CD4-positive, CD25-positive, alpha-beta regulatory T cell (primary cell): Measurements from ENCODE around the gene CORO1C. TPM values are rescaled to one million over a fixed set of nuclear protein-coding genes. Genes with fewer than 3 reads are reported as not detected.

Experiments used
- ATAC-seq, 2 donors: fragments of 150-1000 bp; cut with Tn5 transposase; one replicate each; pipeline ENCODE4 v1.10.0; 2021; ENCODE audit warnings: low read depth in 2 of 2, moderate number of reproducible peaks in 2 of 2, moderate library complexity in 1 of 2
- DNase-seq, 3 donors: peaks; one replicate each; pipeline versions ENCODE4 v3.0.0 to v3.0.0-alpha.2; 2012 to 2022; ENCODE audit warnings: mixed read lengths in 1 of 3
- H3K27ac ChIP-seq: one replicate; pipeline ENCODE4 v1.7.0; 2013; ENCODE audit warnings: mild to moderate bottlenecking, low read length; ENCODE audit not compliant: insufficient read depth, poor library complexity, severe bottlenecking
- H3K27me3 ChIP-seq: one replicate; pipeline ENCODE4 v1.7.0; 2013; ENCODE audit warnings: low read length; ENCODE audit not compliant: control insufficient read depth, insufficient read depth
- H3K36me3 ChIP-seq: one replicate; pipeline ENCODE4 v1.7.0; 2013; ENCODE audit warnings: mild to moderate bottlenecking, low read length, moderate library complexity; ENCODE audit not compliant: control insufficient read depth, insufficient read depth
- H3K4me1 ChIP-seq: 2 replicates; pipeline ENCODE4 v1.7.0; 2013; ENCODE audit warnings: mild to moderate bottlenecking, low read length; ENCODE audit not compliant: insufficient read depth, control insufficient read depth, poor library complexity, severe bottlenecking
- H3K4me3 ChIP-seq: one replicate; pipeline ENCODE4 v1.7.0; 2013; ENCODE audit warnings: low read depth, mild to moderate bottlenecking, low read length, moderate library complexity
- H3K9me3 ChIP-seq, 2 experiments: 1 replicate in 1 of 2; 2 replicates in 1 of 2; pipeline ENCODE4 v1.7.0; 2013; ENCODE audit warnings: low read length in 2 of 2, mild to moderate bottlenecking in 1 of 2, moderate library complexity in 1 of 2; ENCODE audit not compliant: control insufficient read depth in 2 of 2
- H3K27ac Mint-ChIP-seq, 3 donors: one replicate each; pipeline ENCODE4 v1.8.0; 2020 to 2022; ENCODE audit warnings: mild to moderate bottlenecking in 3 of 3, mixed read lengths in 3 of 3, moderate library complexity in 2 of 3
- H3K27me3 Mint-ChIP-seq: one replicate; pipeline ENCODE4 v1.8.0; 2022; ENCODE audit warnings: mild to moderate bottlenecking, mixed read lengths
- H3K36me3 Mint-ChIP-seq: one replicate; pipeline ENCODE4 v1.8.0; 2020; ENCODE audit warnings: mixed read lengths
- H3K4me1 Mint-ChIP-seq, 4 donors: one replicate each; pipeline ENCODE4 v1.8.0; 2020 to 2022; ENCODE audit warnings: mixed read lengths in 4 of 4, mild to moderate bottlenecking in 1 of 4
- H3K4me3 Mint-ChIP-seq, 4 donors: one replicate each; pipeline ENCODE4 v1.8.0; 2020 to 2022; ENCODE audit warnings: mild to moderate bottlenecking in 4 of 4, mixed read lengths in 4 of 4, moderate library complexity in 3 of 4
- H3K9me3 Mint-ChIP-seq, 7 donors: one replicate each; pipeline ENCODE4 v1.8.0; 2020 to 2022; ENCODE audit warnings: mixed read lengths in 7 of 7, mild to moderate bottlenecking in 3 of 7, moderate library complexity in 2 of 7
- polyA plus RNA-seq, 4 donors: library from polyadenylated mRNA; unstranded; fragments of 300-500 nt; fragmentation: Illumina TruSeq; gene quantifications; one replicate each; pipeline ENCODE4 v1.2.3, GENCODE V29; 2021
- total RNA-seq: library from RNA; stranded (reverse); gene quantifications from one replicate; pipeline ENCODE4 v1.2.3, GENCODE V29; 2022

Gene CORO1C
- total and polyA plus RNA-seq, 5 donors from 2014 or later, result 9.4 to 22.8 (median 21.2) TPM

- no peaks in the 10 kb centered on the region for H3K36me3 ChIP-seq
- no peak overlapping the region for H3K27ac Mint-ChIP-seq
Measured at GRCh38 chr12:108697905-108698304, 33.4 kb downstream of the CORO1C start.

DNA sequence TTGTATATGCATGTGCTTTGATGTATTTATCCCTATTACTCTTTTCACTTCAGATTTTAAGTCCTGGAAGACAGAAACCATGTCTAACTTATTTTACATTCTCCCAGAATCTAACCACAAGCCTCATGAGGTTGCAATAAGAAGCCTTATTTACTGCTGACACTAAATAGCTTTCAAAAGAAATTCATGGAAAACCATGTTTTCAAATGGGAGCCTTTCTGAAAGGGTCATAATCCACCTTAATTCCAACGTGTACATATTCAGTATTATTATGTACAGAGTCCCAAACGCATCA, 34.4 kb downstream of the CORO1C start:
- Histone ChIP-seq H3K27ac (no peak overlapping the region), H3K4me1 (peaks cover 4% of the 10 kb centered on the region), H3K4me3 (no peak overlapping the region), H3K27me3 (no peaks in the 10 kb centered on the region), H3K36me3 (no peaks in the 10 kb centered on the region), H3K9me3 (no peaks in the 10 kb centered on the region)
- Mint-ChIP-seq H3K4me3 (no peak overlapping the region), H3K4me1 (peaks cover 6 to 18% (median 13%) of the 10 kb centered on the region in 4 donors), H3K9me3 (no peaks in the 10 kb centered on the region), H3K27me3 (no peaks in the 10 kb centered on the region), H3K36me3 (peaks cover 13% of the 10 kb centered on the region), H3K27ac (peak overlapping the region in 1 of 3 donors; percentile 11)
- DNase-seq, result no peak
- no peak for ATAC-seq

More at GRCh38 chr12:108697905-108698304, 33.4 kb downstream of the CORO1C start:
- Histone ChIP-seq H3K9me3 (no peaks in the 10 kb centered on the region), H3K4me1 (no peaks in the 10 kb centered on the region), H3K4me3 (no peak overlapping the region), H3K27ac (no peak overlapping the region), H3K27me3 (no peaks in the 10 kb centered on the region)
- H3K36me3 Mint-ChIP-seq, result peaks cover 15% of the 10 kb centered on the region
- peaks cover 6 to 11% (median 8%) of the 10 kb centered on the region in 4 donors for H3K4me1 Mint-ChIP-seq
- no peaks in the 10 kb centered on the region for H3K9me3 Mint-ChIP-seq
- ATAC-seq (no peak), DNase-seq (no peak)
- no peak overlapping the region for H3K4me3 Mint-ChIP-seq
- H3K27me3 Mint-ChIP-seq, result no peaks in the 10 kb centered on the region

- Histone ChIP-seq H3K36me3 (no peaks in the 10 kb centered on the region), H3K4me3 (no peak overlapping the region), H3K27me3 (no peaks in the 10 kb centered on the region), H3K4me1 (peaks cover 10% of the 10 kb centered on the region), H3K9me3 (no peaks in the 10 kb centered on the region), H3K27ac (no peak overlapping the region)
- Mint-ChIP-seq H3K27ac (peak overlapping the region in 1 of 3 donors; percentile 11), H3K4me3 (no peak overlapping the region), H3K4me1 (peaks cover 6 to 24% (median 18%) of the 10 kb centered on the region in 4 donors), H3K9me3 (no peaks in the 10 kb centered on the region), H3K27me3 (no peaks in the 10 kb centered on the region), H3K36me3 (peaks cover 13% of the 10 kb centered on the region)
- DNase-seq, result no peak
- peak in 1 of 2 donors; percentile 4 for ATAC-seq
Measured at GRCh38 chr12:108696111-108696995, 35.0 kb downstream of the CORO1C start.

- peaks cover 16 to 39% (median 33%) of the 10 kb centered on the region in 4 donors for H3K4me1 Mint-ChIP-seq
- H3K36me3 ChIP-seq, result no peaks in the 10 kb centered on the region
- no peak for DNase-seq
Measured at GRCh38 chr12:108694812-108695278, 36.5 kb downstream of the CORO1C start.

DNA sequence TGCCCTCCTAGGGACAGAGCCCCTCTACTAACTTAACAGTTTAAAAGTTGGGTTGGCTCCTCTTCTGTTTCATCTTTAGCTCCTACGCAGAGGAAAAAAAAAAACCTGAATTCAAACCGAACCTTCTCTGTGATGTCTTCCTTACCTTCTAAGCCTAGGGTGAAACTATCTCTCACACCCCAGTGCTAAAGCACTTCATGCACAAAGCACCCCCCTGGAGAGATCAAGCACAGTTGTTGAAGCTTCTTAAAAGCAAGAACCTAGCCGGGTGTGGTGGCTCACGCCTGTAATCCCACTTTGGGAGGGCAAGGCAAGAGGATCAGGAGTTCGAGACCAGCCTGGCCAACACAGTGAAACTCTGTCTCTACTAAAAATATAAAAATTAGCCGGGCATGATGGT, 37.6 kb downstream of the CORO1C start:
- H3K36me3 ChIP-seq, result no peaks in the 10 kb centered on the region
- no peaks in the 10 kb centered on the region for H3K9me3 Mint-ChIP-seq
- H3K4me1 Mint-ChIP-seq, result peaks cover 23 to 50% (median 41%) of the 10 kb centered on the region in 4 donors
- H3K9me3 ChIP-seq, result no peaks in the 10 kb centered on the region
- DNase-seq (no peak), ATAC-seq (no peak)
- peak overlapping the region in 1 of 4 donors; percentile 42 for H3K4me3 Mint-ChIP-seq
- no peak overlapping the region for H3K27ac ChIP-seq
- no peak overlapping the region for H3K4me3 ChIP-seq
- peaks cover 34% of the 10 kb centered on the region for H3K4me1 ChIP-seq
- H3K36me3 Mint-ChIP-seq, result peaks cover 5% of the 10 kb centered on the region
- no peak overlapping the region for H3K27ac Mint-ChIP-seq
- no peaks in the 10 kb centered on the region for H3K27me3 Mint-ChIP-seq
- H3K27me3 ChIP-seq, result no peaks in the 10 kb centered on the region

More at GRCh38 chr12:108694812-108695278, 36.5 kb downstream of the CORO1C start:
- H3K27ac Mint-ChIP-seq, result no peak overlapping the region
- no peaks in the 10 kb centered on the region for H3K27me3 Mint-ChIP-seq
- H3K4me3 ChIP-seq, result no peak overlapping the region
- H3K9me3 Mint-ChIP-seq, result no peaks in the 10 kb centered on the region
- H3K4me3 Mint-ChIP-seq, result no peak overlapping the region
- H3K4me1 ChIP-seq, result peaks cover 25% of the 10 kb centered on the region
- no peaks in the 10 kb centered on the region for H3K27me3 ChIP-seq
- no peak overlapping the region for H3K27ac ChIP-seq
- no peak for ATAC-seq
- peaks cover 9% of the 10 kb centered on the region for H3K36me3 Mint-ChIP-seq
- H3K9me3 ChIP-seq, result no peaks in the 10 kb centered on the region

GRCh38 chr12:108693186-108693730, 38.1 kb downstream of the CORO1C start:
- Histone ChIP-seq H3K9me3 (no peaks in the 10 kb centered on the region), H3K27ac (no peak overlapping the region), H3K4me3 (no peak overlapping the region), H3K36me3 (no peaks in the 10 kb centered on the region), H3K27me3 (no peaks in the 10 kb centered on the region), H3K4me1 (peaks cover 34% of the 10 kb centered on the region)
- DNase-seq, result no peak
- no peak for ATAC-seq
- H3K27ac Mint-ChIP-seq, result peak overlapping the region in 1 of 3 donors; percentile 44
- H3K9me3 Mint-ChIP-seq, result no peaks in the 10 kb centered on the region
- peaks cover 23 to 53% (median 44%) of the 10 kb centered on the region in 4 donors for H3K4me1 Mint-ChIP-seq
- peak overlapping the region in 1 of 4 donors; percentile 42 for H3K4me3 Mint-ChIP-seq
- H3K36me3 Mint-ChIP-seq, result peaks cover 3% of the 10 kb centered on the region
- no peaks in the 10 kb centered on the region for H3K27me3 Mint-ChIP-seq

- Mint-ChIP-seq H3K9me3 (no peaks in the 10 kb centered on the region), H3K36me3 (peaks cover 3% of the 10 kb centered on the region), H3K4me3 (peak overlapping the region; percentile 59 to 85 (median 80)), H3K4me1 (peaks cover 23 to 54% (median 43%) of the 10 kb centered on the region in 4 donors), H3K27me3 (no peaks in the 10 kb centered on the region), H3K27ac (peak overlapping the region; percentile 40 to 89 (median 81))
- H3K27me3 ChIP-seq, result no peaks in the 10 kb centered on the region
- ATAC-seq, result peak in 1 of 2 donors; percentile 6
- peak overlapping the region; percentile 79 for H3K4me3 ChIP-seq
- DNase-seq, result peak in 1 of 3 donors; percentile 14
- H3K9me3 ChIP-seq, result no peaks in the 10 kb centered on the region
- H3K36me3 ChIP-seq, result no peaks in the 10 kb centered on the region
- H3K27ac ChIP-seq, result peak overlapping the region; percentile 66
- peaks cover 34% of the 10 kb centered on the region for H3K4me1 ChIP-seq
Measured at GRCh38 chr12:108691998-108692808, 39.1 kb downstream of the CORO1C start.
